Suprapubic skin (tissue), 3 donors: Measurements from ENCODE around the gene CCS.
"Not testable (repeated sequence)": the region's sequence is repeated elsewhere in the genome, so short reads cannot be mapped to it uniquely, and the experiment has no call there.

ENCODE experiments used
- POLR2A ChIP-seq, 2 donors: fragments of 450-650 bp; IDR thresholded peaks; one replicate each; pipeline ENCODE4 v1.6.1; 2017; ENCODE audit warnings: antibody characterized with exemption in 2 of 2, mild to moderate bottlenecking in 2 of 2, moderate library complexity in 2 of 2
- TF ChIP-seq, protein P1 (sequence below), 2 donors: fragments of 200-600 bp in 1 of 2; fragments of 450-650 bp in 1 of 2; sonication (generic) in 1 of 2; IDR thresholded peaks; one replicate each; pipeline ENCODE4 v1.5.1; 2016 to 2019; ENCODE audit warnings: antibody characterized with exemption in 2 of 2, mild to moderate bottlenecking in 1 of 2, moderate library complexity in 1 of 2

DNA sequence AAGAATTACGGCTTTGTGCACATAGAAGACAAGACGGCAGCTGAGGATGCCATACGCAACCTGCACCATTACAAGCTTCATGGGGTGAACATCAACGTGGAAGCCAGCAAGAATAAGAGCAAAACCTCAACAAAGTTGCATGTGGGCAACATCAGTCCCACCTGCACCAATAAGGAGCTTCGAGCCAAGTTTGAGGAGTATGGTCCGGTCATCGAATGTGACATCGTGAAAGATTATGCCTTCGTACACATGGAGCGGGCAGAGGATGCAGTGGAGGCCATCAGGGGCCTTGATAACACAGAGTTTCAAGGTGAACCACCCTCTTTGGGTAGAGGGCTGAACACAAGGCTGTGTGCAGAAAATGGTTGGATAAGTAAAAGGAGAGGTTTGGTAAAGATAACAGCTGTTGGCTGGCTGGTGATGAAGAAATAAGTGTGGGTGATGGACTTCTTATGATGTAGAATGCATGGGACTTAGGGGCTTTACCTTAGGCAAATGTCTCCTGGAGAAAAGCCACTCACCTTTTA lies 46.9 kb downstream of the CCS start:
- TF ChIP-seq, protein P1, sequence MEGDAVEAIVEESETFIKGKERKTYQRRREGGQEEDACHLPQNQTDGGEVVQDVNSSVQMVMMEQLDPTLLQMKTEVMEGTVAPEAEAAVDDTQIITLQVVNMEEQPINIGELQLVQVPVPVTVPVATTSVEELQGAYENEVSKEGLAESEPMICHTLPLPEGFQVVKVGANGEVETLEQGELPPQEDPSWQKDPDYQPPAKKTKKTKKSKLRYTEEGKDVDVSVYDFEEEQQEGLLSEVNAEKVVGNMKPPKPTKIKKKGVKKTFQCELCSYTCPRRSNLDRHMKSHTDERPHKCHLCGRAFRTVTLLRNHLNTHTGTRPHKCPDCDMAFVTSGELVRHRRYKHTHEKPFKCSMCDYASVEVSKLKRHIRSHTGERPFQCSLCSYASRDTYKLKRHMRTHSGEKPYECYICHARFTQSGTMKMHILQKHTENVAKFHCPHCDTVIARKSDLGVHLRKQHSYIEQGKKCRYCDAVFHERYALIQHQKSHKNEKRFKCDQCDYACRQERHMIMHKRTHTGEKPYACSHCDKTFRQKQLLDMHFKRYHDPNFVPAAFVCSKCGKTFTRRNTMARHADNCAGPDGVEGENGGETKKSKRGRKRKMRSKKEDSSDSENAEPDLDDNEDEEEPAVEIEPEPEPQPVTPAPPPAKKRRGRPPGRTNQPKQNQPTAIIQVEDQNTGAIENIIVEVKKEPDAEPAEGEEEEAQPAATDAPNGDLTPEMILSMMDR (IDR thresholded peaks at IDR 0.05), result not testable (repeated sequence)
- TF ChIP-seq POLR2A (IDR thresholded peaks at IDR 0.05), result not testable (repeated sequence)
